Measurements from ENCODE around the gene MASP2. TPM values are rescaled to one million over a fixed set of nuclear protein-coding genes. Genes with fewer than 3 reads are reported as not detected.

Gene MASP2
- polyA plus RNA-seq, 2 of the 4 experiments (the other 2 are of a cell fraction) = 0.08 TPM; not detected in 1

DNA sequence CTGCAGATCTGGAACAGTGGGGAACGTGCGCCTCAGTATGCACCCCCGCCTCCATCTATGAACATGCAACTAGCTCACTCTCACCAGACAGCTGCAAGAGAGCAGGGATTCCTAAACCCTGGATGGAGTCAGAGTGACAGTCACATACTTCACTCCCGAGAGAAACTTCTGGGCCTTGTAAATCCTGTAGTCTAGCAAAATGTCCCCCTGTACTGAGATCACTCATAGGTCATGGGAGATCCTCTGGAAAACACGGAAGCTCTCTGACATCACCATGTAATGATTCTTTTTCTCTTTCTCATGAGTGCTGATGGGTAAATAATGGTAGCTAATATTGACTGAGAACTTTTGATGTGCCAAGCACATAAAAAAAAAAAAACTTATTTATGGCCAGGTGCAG, 57.9 kb downstream of the MASP2 start:
- Histone ChIP-seq H3K4me2 (no peak overlapping the region), H3K4me3 (no peak overlapping the region), H3K27ac (no peak overlapping the region), H3K4me1 (no peaks in the 10 kb centered on the region), H3K9me3 (no peaks in the 10 kb centered on the region)
- no peak for FAIRE-seq
- ATAC-seq = no peak
- ChIA-PET POLR2A (no interaction called here), CTCF (interaction anchor here (0.6 to 1.0 kb wide), 3 partner anchors 11 to 252 kb away, joined by 3 read pairs; no protein-coding TSS in a partner anchor)
- no peak for DNase-seq (ENCODE audit: low read depth in 1 of 2, low spot score in 1 of 2)
- TF ChIP-seq, protein P1, sequence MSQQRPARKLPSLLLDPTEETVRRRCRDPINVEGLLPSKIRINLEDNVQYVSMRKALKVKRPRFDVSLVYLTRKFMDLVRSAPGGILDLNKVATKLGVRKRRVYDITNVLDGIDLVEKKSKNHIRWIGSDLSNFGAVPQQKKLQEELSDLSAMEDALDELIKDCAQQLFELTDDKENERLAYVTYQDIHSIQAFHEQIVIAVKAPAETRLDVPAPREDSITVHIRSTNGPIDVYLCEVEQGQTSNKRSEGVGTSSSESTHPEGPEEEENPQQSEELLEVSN (IDR thresholded peaks at IDR 0.05; ENCODE audit: borderline replicate concordance, low read depth) = no peak
- TF ChIP-seq JUN (IDR thresholded peaks at IDR 0.05) (no peak), MAZ (IDR thresholded peaks at IDR 0.05; ENCODE audit: borderline replicate concordance, low read depth, low read length) (no peak), ZC3H11A (IDR thresholded peaks at IDR 0.05) (no peak), ESRRA (IDR thresholded peaks at IDR 0.05; ENCODE audit: borderline replicate concordance, low read length) (no peak), FOXS1 (CRISPR knock-in tag; IDR thresholded peaks at IDR 0.05) (no peak), NPAS2 (CRISPR knock-in tag; IDR thresholded peaks at IDR 0.05; ENCODE audit: borderline replicate concordance) (no peak), EP300 (IDR thresholded peaks at IDR 0.05) (no peak), NFE2L2 (conservative IDR thresholded peaks at IDR 0.05; ENCODE audit: low read length) (no peak), HDAC2 (IDR thresholded peaks at IDR 0.05) (no peak)
- WGBS (ENCODE audit: missing lambda C conversion rate) = 60% methylated on average over 5 of the region's 5 CpGs

DNA sequence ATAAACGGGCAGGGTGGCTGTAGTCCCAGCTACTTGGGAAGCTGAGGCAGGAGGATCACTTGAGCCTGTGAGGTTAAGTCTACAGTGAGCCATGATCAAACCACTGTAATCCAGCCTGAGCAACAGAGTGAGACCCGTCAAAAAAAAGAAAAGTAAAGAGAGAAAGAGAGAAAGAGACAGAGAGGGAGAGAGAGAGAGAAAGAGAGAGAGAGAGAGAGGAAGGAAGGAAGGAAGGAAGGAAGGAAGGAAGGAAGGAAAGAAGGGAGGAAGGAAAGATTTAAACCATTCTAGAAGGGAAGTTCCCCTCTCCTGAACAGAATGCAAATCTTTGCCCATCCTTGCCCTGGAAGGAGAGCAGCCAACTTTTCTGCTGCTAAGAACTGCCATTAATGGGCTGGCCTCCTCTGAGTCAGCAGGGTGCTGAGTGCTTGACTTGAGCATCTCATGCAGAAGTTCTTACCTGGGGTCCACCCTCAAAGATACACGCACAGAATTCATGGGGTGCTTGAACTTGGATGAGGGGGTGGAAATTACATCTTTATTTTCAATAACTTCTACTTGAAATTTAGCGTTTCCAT, 59.1 kb downstream of the MASP2 start:
- 12% methylated on average over 4 of the region's 4 CpGs for WGBS (ENCODE audit: missing lambda C conversion rate)

DNA sequence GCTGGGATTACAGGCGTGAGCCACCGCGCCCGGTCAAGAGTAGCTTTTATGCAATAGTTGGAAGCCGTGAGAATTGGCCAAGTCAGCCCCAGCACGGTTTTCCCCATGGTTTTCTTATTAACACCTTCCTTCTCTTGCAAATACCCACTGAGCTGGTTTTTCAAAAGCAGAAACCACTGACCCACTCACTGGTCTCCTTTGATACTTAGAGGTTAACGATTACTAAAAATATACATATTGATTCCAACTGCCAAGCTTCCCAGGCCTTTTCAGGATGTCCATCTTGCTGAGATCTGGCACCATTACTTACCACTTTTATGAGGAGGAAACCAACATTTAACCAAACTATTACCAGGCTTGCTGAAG, 60.5 kb downstream of the MASP2 start:
- H3K4me2 ChIP-seq = no peak overlapping the region
- no peak for DNase-seq (ENCODE audit: low read depth in 1 of 2, low spot score in 1 of 2)
- no peak overlapping the region for H3K27ac ChIP-seq
- H3K9me3 ChIP-seq = no peaks in the 10 kb centered on the region
- ATAC-seq = no peak
- no peak for FAIRE-seq
- 81% methylated on average over 7 of the region's 7 CpGs for whole genome bisulfite sequencing (ENCODE audit: missing lambda C conversion rate)
- TF ChIP-seq RAD21 (conservative IDR thresholded peaks at IDR 0.05 in 1 of 2, IDR thresholded peaks at IDR 0.05 in 1 of 2) (no peak), JUNB (IDR thresholded peaks at IDR 0.05) (no peak)
- H3K4me1 ChIP-seq = no peaks in the 10 kb centered on the region
- ChIA-PET CTCF (interaction anchor here (0.8 to 1.1 kb wide), 2 partner anchors 51 to 478 kb away, joined by 3 read pairs; no protein-coding TSS in a partner anchor), POLR2A (no interaction called here)
- H3K4me3 ChIP-seq = no peak overlapping the region

More for the DNA sequence above, 59.1 kb downstream of the MASP2 start:
- DNase-seq (ENCODE audit: low read depth in 1 of 2, low spot score in 1 of 2) = no peak
- no peak overlapping the region for H3K4me2 ChIP-seq
- no peak overlapping the region for H3K4me3 ChIP-seq
- no peaks in the 10 kb centered on the region for H3K9me3 ChIP-seq
- no peak for TF ChIP-seq MAZ (IDR thresholded peaks at IDR 0.05; ENCODE audit: borderline replicate concordance, low read depth, low read length)
- TF ChIP-seq CEBPB (IDR thresholded peaks at IDR 0.05) = no peak
- TF ChIP-seq BCL3 (IDR thresholded peaks at IDR 0.05) = no peak
- TF ChIP-seq RNF2 (IDR thresholded peaks at IDR 0.05; ENCODE audit: borderline replicate concordance, low read depth) = no peak
- TF ChIP-seq HOXA7 (CRISPR knock-in tag; IDR thresholded peaks at IDR 0.05) = no peak
- no peak for TF ChIP-seq NR3C1 (IDR thresholded peaks at IDR 0.05)
- TF ChIP-seq ELK1 (IDR thresholded peaks at IDR 0.05; ENCODE audit: low read depth, low read length) = no peak
- ChIA-PET CTCF (interaction anchor here (1.0 to 1.1 kb wide), 2 partner anchors 20 to 480 kb away, joined by 3 read pairs; no protein-coding TSS in a partner anchor), POLR2A (no interaction called here)
- no peaks in the 10 kb centered on the region for H3K4me1 ChIP-seq
- no peak for FAIRE-seq
- no peak for ATAC-seq
- H3K27ac ChIP-seq = no peak overlapping the region

Measured in A549 (cell line).